Smooth muscle cell (in vitro differentiated cells): ENCODE data around the gene NPC1. TPM values are rescaled to one million over a fixed set of nuclear protein-coding genes. Genes with fewer than 3 reads are reported as not detected.
A peak's percentile ranks its signal among the peaks of the same experiment; 100 is the strongest.

Experiments used
- DNase-seq: peaks from one replicate; lab custom pipeline; 2025; ENCODE audit not compliant: unreplicated experiment; lab: John Stamatoyannopoulos, UW
- H2AFZ ChIP-seq: fragments of 200-600 bp; sonication (generic); 2 replicates; pipeline ENCODE4 v1.6.0; 2016; ENCODE audit warnings: antibody characterized with exemption, low read depth, mild to moderate bottlenecking
- H3F3A ChIP-seq: fragments of 200-600 bp; sonication (generic); 2 replicates; pipeline ENCODE4 v1.6.0; 2017; ENCODE audit warnings: antibody characterized with exemption, low read depth
- H3K27ac ChIP-seq: fragments of 200-600 bp; sonication (generic); 2 replicates; pipeline ENCODE4 v1.5.1; 2016; ENCODE audit warnings: low read depth, mild to moderate bottlenecking
- H3K27me3 ChIP-seq: fragments of 200-600 bp; sonication (generic); 2 replicates; pipeline ENCODE4 v1.6.1; 2016; ENCODE audit warnings: low read depth, mild to moderate bottlenecking
- H3K36me3 ChIP-seq: fragments of 200-600 bp; sonication (generic); 2 replicates; pipeline ENCODE4 v1.5.1; 2016; ENCODE audit warnings: low read depth
- H3K4me1 ChIP-seq: fragments of 200-600 bp; sonication (generic); 2 replicates; pipeline ENCODE4 v1.5.1; 2016; ENCODE audit warnings: low read depth
- H3K4me2 ChIP-seq: fragments of 200-600 bp; sonication (generic); 2 replicates; pipeline ENCODE4 v1.6.0; 2016; ENCODE audit warnings: mild to moderate bottlenecking
- H3K4me3 ChIP-seq: fragments of 200-600 bp; sonication (generic); 2 replicates; pipeline ENCODE4 v1.5.1; 2016; ENCODE audit warnings: mild to moderate bottlenecking
- H3K79me2 ChIP-seq: fragments of 200-600 bp; sonication (generic); 2 replicates; pipeline ENCODE4 v1.6.0; 2016; ENCODE audit warnings: low read depth, mild to moderate bottlenecking
- H3K9ac ChIP-seq: fragments of 200-600 bp; sonication (generic); 2 replicates; pipeline ENCODE4 v1.6.0; 2016; ENCODE audit warnings: low read depth
- H3K9me3 ChIP-seq: fragments of 200-600 bp; sonication (generic); replicated peaks from 2 replicates; pipeline ENCODE4 v1.5.1; 2016; ENCODE audit warnings: low read depth
- H4K20me1 ChIP-seq: fragments of 200-600 bp; sonication (generic); 2 replicates; pipeline ENCODE4 v1.6.0; 2016; ENCODE audit warnings: low read depth
- WGBS: methylation state at CpG from one replicate; pipeline ENCODE4 v1.1.7; 2016; ENCODE audit warnings: low lambda C conversion rate; 5-methylcytosine and 5-hydroxymethylcytosine counted together
- polyA plus RNA-seq: library from polyadenylated mRNA; unstranded; fragments of >200 nt; fragmentation: Nextera tagmentation; extraction: Ambion mirVana; gene quantifications from 2 replicates; pipeline ENCODE4 v1.2.1, GENCODE V29; 2016
- total RNA-seq: library from RNA; depleted of rRNA; stranded (reverse); fragments of >200 nt; gene quantifications from 2 replicates; pipeline ENCODE4 v1.2.3, GENCODE V29; 2014
- TF ChIP-seq, protein P1 (sequence below): fragments of 200-600 bp; sonication (generic); IDR thresholded peaks from 2 replicates; pipeline ENCODE4 v1.5.1; 2017; ENCODE audit warnings: borderline replicate concordance, mild to moderate bottlenecking, antibody characterized with exemption; ENCODE audit not compliant: insufficient read depth, poor library complexity, severe bottlenecking

Gene NPC1
- total and polyA plus RNA-seq, 2 experiments from 2014 or later, result 29.9 to 55.5 TPM

- Histone ChIP-seq H3K27ac (no peak overlapping the region), H3K4me2 (peak overlapping the region; percentile 93), H3K36me3 (no peaks in the 10 kb centered on the region), H3K4me3 (peak overlapping the region; percentile 87), H2AFZ (no peak overlapping the region), H3K27me3 (no peaks in the 10 kb centered on the region), H3K9ac (no peak overlapping the region), H3K9me3 (no peaks in the 10 kb centered on the region), H3K4me1 (peaks cover 16% of the 10 kb centered on the region), H3F3A (no peaks in the 10 kb centered on the region), H3K79me2 (peaks cover 68% of the 10 kb centered on the region), H4K20me1 (peaks cover 65% of the 10 kb centered on the region)
- WGBS, result 96% methylated on average over 5 of the region's 5 CpGs
- TF ChIP-seq, protein P1, sequence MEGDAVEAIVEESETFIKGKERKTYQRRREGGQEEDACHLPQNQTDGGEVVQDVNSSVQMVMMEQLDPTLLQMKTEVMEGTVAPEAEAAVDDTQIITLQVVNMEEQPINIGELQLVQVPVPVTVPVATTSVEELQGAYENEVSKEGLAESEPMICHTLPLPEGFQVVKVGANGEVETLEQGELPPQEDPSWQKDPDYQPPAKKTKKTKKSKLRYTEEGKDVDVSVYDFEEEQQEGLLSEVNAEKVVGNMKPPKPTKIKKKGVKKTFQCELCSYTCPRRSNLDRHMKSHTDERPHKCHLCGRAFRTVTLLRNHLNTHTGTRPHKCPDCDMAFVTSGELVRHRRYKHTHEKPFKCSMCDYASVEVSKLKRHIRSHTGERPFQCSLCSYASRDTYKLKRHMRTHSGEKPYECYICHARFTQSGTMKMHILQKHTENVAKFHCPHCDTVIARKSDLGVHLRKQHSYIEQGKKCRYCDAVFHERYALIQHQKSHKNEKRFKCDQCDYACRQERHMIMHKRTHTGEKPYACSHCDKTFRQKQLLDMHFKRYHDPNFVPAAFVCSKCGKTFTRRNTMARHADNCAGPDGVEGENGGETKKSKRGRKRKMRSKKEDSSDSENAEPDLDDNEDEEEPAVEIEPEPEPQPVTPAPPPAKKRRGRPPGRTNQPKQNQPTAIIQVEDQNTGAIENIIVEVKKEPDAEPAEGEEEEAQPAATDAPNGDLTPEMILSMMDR, result no peak
- no peak for DNase-seq
Measured at GRCh38 chr18:23583071-23583865, 3.0 kb downstream of the NPC1 start.

DNA sequence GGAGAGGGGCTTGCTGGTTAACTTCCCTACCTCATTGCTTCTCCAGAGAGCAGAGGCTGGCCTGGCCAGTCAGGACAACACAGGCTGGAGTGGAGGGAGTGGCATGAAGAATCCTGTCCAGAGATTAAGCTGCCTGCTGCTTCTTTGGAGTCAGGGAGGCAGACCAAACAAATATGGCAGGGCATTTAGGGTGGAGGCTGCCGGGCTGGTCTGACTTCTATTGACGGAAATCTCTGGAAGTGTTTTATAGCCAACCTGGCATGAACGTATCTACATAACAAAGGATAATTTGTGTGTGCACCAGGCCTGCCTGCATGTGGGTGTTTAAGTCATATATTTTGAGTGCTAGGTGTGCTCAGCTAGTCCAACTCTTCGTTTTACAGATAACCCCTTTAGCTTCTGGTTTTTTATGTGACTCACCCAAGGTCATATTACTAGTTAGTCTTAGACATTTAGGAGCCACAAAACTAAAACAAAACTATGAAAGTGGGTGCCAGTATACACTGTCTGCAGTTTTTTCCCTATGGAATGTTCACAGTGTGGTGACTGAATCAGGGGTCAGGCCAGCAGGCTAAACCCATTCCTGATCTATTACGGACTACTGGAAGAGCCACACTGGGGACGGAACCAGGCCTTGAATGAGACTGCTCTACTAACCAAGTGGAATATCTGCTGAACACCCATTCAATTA lies 5.5 kb downstream of the NPC1 start:
- Histone ChIP-seq H3K27ac (peak overlapping the region; percentile 70), H3K4me3 (no peak overlapping the region), H4K20me1 (peaks cover 73% of the 10 kb centered on the region), H3K9me3 (no peaks in the 10 kb centered on the region), H3K4me1 (peaks cover 16% of the 10 kb centered on the region), H3K9ac (no peak overlapping the region), H3K27me3 (no peaks in the 10 kb centered on the region), H3K4me2 (peak overlapping the region; percentile 36), H3F3A (no peaks in the 10 kb centered on the region), H2AFZ (no peak overlapping the region), H3K79me2 (peaks cover 69% of the 10 kb centered on the region), H3K36me3 (no peaks in the 10 kb centered on the region)
- DNase-seq, result no peak
- TF ChIP-seq, protein P1, result no peak
- WGBS, result 25% methylated on average over 6 of the region's 6 CpGs

DNA sequence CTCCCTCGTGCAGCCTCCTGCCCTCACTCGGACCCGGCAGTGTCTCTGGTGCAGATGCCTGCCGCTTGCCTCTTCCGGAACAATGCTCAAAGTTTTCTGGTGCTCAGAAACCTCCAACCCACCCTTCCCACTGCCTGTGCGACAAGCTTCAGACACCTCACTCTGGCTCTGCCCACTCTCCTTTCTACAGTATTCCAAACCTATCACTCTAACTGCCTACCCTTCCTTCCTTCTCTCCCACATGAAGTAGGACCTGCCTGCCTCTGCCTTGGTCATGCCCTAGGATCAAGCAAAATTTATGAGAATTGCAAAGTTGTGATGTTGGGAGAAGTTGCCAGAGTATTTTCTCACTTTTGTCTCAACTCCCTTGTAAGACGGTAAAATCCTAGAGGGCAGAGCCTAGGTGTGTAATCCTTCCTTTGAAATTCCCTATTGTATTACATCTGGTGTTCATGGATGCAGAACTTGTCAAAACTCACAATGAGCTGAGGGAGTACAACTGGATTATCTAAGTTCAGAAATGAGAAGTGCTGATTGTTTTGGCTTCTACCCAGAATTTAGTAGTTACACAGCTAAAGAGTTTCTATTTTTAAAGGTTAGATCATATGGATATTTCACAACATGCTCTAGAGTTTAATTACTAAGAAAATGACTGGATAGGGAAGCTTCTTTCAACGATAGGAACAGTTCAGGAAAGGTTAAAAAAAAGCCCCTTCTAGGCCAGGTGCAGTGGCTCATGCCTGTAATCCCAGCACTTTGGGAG lies 7.2 kb downstream of the NPC1 start:
- no peak overlapping the region for H2AFZ ChIP-seq
- H3K27me3 ChIP-seq, result no peaks in the 10 kb centered on the region
- no peak overlapping the region for H3K4me3 ChIP-seq
- peaks cover 59% of the 10 kb centered on the region for H3K79me2 ChIP-seq
- DNase-seq, result no peak
- H3K36me3 ChIP-seq, result no peaks in the 10 kb centered on the region
- peaks cover 9% of the 10 kb centered on the region for H3K4me1 ChIP-seq
- no peak overlapping the region for H3K27ac ChIP-seq
- peaks cover 12% of the 10 kb centered on the region for H3F3A ChIP-seq
- no peaks in the 10 kb centered on the region for H3K9me3 ChIP-seq
- H4K20me1 ChIP-seq, result peaks cover 84% of the 10 kb centered on the region
- TF ChIP-seq, protein P1, result no peak
- no peak overlapping the region for H3K9ac ChIP-seq
- no peak overlapping the region for H3K4me2 ChIP-seq
- WGBS, result 86% methylated on average over 8 of the region's 8 CpGs
